Measurements from ENCODE around the gene BNIP5.

Gene BNIP5

DNA sequence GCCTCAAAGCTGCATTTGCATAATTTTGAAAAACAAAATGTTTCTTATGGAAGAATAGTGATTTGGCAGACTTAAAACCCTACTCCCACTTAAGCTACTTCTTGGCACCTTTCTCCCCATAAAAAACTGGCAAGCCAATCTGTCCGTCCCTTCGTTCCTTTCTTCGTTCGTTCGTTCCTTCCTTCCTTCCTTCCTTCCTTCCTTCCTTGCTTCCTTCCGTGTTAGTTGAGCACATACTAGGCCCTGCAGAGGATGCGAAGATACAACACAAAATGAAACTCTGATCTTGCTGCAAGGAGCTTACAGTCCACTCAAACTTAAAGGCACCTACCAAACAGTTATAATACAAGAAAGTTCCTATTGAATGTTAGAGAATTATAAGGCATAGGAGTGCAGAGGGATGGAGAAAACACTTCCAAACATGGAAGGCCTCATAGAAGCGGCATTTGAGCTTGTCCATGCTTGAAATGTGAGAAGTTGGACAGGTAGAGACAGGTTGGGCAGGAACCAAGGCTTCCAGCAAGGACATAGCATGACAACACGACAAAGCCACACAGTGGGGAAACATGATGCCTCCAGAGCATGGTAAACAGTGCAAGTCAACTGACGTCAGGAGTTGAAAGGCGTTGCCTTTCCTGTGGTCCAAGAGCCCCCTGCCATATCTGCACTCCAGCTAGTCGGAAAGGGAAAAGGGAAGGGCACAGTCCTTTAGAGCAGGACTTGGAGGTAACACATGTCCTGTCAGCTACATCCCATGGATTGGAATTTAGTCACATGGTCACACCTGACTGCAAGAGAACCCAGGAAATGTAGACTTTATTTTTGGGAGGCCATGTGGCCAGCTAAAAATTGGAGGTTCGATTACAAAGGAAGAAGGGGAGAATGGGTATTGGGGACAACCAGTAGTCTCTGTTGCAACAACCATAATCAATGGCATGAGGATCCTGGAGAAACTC, 59.8 kb downstream of the BNIP5 start:
- Histone ChIP-seq H3K27me3 (replicated peaks) (peaks cover 34% of the 10 kb centered on the region), H3K36me3 (replicated peaks) (no peaks in the 10 kb centered on the region), H3K4me3 (ENCODE audit: low read depth, low read length) (no peak overlapping the region), H3K27ac (no peak overlapping the region)
- in situ Hi-C loops (cut with HindIII; ENCODE audit: low pct_ligation_motif_present, low sequenced_read_pairs): no loop called here
- DNase-seq: no peak
- TF ChIP-seq, protein P1, sequence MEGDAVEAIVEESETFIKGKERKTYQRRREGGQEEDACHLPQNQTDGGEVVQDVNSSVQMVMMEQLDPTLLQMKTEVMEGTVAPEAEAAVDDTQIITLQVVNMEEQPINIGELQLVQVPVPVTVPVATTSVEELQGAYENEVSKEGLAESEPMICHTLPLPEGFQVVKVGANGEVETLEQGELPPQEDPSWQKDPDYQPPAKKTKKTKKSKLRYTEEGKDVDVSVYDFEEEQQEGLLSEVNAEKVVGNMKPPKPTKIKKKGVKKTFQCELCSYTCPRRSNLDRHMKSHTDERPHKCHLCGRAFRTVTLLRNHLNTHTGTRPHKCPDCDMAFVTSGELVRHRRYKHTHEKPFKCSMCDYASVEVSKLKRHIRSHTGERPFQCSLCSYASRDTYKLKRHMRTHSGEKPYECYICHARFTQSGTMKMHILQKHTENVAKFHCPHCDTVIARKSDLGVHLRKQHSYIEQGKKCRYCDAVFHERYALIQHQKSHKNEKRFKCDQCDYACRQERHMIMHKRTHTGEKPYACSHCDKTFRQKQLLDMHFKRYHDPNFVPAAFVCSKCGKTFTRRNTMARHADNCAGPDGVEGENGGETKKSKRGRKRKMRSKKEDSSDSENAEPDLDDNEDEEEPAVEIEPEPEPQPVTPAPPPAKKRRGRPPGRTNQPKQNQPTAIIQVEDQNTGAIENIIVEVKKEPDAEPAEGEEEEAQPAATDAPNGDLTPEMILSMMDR (IDR thresholded peaks at IDR 0.05; ENCODE audit: low read depth, low read length, missing control alignments): no peak

DNA sequence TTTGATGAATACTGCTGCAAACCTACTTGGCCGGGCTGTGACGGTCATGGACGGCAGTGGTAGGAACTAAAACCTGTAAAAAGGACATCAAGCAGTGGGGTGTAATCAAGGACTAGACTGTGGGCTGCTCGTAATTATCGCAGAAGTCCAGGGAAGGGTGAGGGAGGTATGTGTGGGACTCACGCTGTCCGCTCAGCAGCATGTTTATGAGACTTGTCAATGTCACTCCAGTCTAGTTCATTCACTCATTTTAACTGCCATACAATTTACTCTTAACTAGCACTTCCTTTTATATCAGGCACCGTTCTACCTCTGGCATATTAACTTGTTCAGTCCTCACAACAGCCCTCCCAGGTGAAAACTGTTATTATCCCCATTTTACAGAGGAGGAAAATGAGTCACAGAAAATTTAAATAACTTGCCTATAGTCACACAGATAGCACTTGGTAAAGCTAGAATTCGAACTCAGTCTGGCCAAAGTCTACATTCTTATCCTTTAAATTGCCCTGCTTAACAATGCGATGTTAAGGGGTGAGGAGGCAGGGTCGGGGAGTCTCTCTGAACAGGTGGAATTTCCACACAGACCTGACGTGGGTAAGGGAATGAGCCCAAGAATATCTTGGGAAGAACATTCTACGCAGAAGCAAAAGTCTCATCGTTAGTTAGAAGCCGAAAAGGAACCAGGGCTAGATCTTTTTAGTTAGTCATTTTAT, 62.7 kb downstream of the BNIP5 start:
- in situ Hi-C loops (cut with HindIII; ENCODE audit: low pct_ligation_motif_present, low sequenced_read_pairs): no loop called here
- H3K4me3 ChIP-seq (ENCODE audit: low read depth, low read length): no peak overlapping the region
- H3K27me3 ChIP-seq (replicated peaks): peaks cover 20% of the 10 kb centered on the region
- DNase-seq: no peak
- no peak overlapping the region for H3K27ac ChIP-seq
- TF ChIP-seq, protein P1 (IDR thresholded peaks at IDR 0.05; ENCODE audit: low read depth, low read length, missing control alignments): no peak
- no peaks in the 10 kb centered on the region for H3K36me3 ChIP-seq (replicated peaks)

DNA sequence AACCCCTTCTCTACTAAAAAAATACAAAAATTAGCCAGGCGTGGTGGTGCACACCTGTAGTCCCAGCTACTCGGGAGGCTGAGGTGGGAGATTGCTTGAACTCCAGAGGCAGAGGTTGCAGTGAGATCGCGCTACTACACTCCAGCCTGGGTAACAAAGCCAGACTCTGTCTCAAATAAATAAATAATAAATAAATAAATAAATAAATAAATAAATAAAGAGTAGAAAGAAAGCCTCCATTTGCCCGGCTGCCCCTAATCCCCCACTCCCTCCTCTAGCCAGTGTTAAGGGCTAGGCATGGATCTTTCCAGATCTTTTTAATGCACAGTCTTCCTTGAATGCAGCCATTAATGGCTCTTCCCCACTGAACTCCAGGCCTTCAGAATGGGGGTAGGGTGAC, 63.6 kb downstream of the BNIP5 start:
- in situ Hi-C loops (cut with HindIII; ENCODE audit: low pct_ligation_motif_present, low sequenced_read_pairs): no loop called here
- no peak overlapping the region for H3K4me3 ChIP-seq (ENCODE audit: low read depth, low read length)

DNA sequence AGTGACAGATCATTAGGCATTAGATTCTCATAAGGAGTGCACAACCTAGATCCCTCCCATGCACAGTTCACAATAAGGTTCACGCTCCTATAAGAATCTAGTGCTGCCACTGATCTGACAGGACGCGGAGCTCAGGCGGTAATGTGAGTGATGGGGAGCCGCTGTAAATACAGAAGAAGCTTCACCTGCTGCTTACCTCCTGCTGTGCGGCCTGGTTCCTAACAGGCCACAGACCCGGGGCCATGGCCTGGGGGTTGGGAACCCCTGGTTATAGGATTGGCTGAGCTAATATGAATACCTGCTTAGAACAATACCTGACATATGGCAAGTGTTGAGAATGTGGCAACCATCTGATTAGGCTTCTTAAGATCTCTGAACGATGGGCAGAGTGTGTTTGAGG, 64.5 kb downstream of the BNIP5 start:
- no peak for DNase-seq
- H3K27me3 ChIP-seq (replicated peaks): peaks cover 10% of the 10 kb centered on the region
- in situ Hi-C loops (cut with HindIII; ENCODE audit: low pct_ligation_motif_present, low sequenced_read_pairs): no loop called here
- no peak overlapping the region for H3K27ac ChIP-seq
- no peaks in the 10 kb centered on the region for H3K36me3 ChIP-seq (replicated peaks)
- H3K4me3 ChIP-seq (ENCODE audit: low read depth, low read length): no peak overlapping the region
- TF ChIP-seq, protein P1 (IDR thresholded peaks at IDR 0.05; ENCODE audit: low read depth, low read length, missing control alignments): no peak

More for the DNA sequence above, 63.6 kb downstream of the BNIP5 start:
- TF ChIP-seq, protein P1 (IDR thresholded peaks at IDR 0.05; ENCODE audit: low read depth, low read length, missing control alignments): no peak
- Histone ChIP-seq H3K36me3 (replicated peaks) (no peaks in the 10 kb centered on the region), H3K27me3 (replicated peaks) (peaks cover 15% of the 10 kb centered on the region), H3K27ac (no peak overlapping the region)
- no peak for DNase-seq

DNA sequence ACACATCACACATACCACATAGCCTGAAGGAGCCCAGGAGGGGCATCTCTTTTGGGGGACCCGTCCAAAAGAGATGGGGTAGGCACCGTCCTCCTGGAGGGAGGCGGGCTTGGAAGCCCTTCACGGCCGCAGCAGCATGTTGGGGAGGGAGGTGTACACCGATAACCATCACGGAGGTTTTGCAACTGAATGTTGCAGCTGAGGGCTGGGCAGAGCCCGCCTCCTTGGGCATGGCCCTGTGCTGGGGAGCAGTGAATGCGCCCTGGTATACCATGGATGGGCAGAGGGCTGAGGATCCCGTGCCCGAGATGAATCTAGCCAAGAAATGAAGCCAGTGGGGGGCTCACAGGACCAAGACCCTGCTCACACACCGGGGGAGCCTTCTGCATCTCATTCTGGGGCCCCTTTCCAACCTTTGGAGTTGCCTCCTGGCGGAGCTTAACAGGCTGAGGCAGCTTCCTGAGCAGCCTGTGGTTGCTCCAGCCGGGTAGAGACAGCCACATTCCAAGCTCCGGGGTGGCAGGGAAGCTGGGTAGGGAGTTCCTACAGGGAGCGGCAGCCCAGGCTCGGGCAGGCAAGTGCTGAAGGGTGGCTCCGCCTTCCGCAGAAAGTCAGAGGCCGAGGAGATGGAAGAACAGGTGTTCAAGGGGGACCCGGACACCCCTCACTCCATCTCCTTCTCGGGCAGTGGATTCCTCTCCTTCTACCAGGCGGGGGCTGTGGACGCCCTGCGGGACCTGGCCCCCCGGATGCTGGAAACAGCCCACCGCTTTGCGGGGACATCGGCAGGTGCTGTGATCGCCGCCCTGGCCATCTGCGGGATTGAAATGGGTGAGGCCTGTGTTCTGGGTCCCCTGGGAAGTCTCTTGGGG, 66.6 kb downstream of the BNIP5 start, which contains the start of gene PNPLA1:
Gene PNPLA1 (plus strand): TSS at position 227 of the 872 bp plus-strand sequence. CDS start 400 bp downstream, at position 627.
- Histone ChIP-seq H3K27ac (no peak within 1 kb of the TSS), H3K36me3 (replicated peaks) (no peaks in the 10 kb centered on the region), H3K4me3 (ENCODE audit: low read depth, low read length) (no peak within 1 kb of the TSS), H3K27me3 (replicated peaks) (peaks cover 6% of the 10 kb centered on the region)
- no peak for DNase-seq
- TF ChIP-seq, protein P1 (IDR thresholded peaks at IDR 0.05; ENCODE audit: low read depth, low read length, missing control alignments): no peak
- in situ Hi-C loops (cut with HindIII; ENCODE audit: low pct_ligation_motif_present, low sequenced_read_pairs): no loop called here

All from brain microvascular endothelial cell (primary cell).